Parietal lobe (tissue), 2 donors: ENCODE results near the gene CCDC92. TPM values are rescaled to one million over a fixed set of nuclear protein-coding genes. Genes with fewer than 3 reads are reported as not detected.

Source experiments
- small RNA-seq: library from RNA; depleted of rRNA; stranded (forward); fragments of <200 nt; gene quantifications from one replicate; pipeline ENCODE3, GENCODE V24; 2014; ENCODE audit warnings: low replicate concordance
- total RNA-seq: library from RNA; depleted of rRNA; stranded (reverse); fragments of >200 nt; gene quantifications from one replicate; pipeline ENCODE4 v1.2.3, GENCODE V29; 2014

Gene CCDC92
- total RNA-seq: 52.6 TPM

GRCh38 chr12:123972457-123973401, at the start of gene CCDC92, which contains the start of gene ZNF664:
Gene CCDC92, minus strand, starts transcription at chr12:123972831. Its CDS starts 28,526 bp downstream, at chr12:123944305.
Gene ZNF664, plus strand, starts transcription at chr12:123973215. Its CDS starts 38,930 bp downstream, at chr12:124012145.

Small RNA genes lying within 50 kb of the gene (small RNA-seq; reads per million reads assigned to genes)
- not detected for gene AC068790.4
- not detected for gene AC068790.6

Other genes with a start within 250 kb of the CCDC92 start
- gene DNAH10, start 210.5 kb downstream of the CCDC92 start, total RNA-seq: 45.1 TPM
- gene ZNF664, start 384 bp upstream of the CCDC92 start, total RNA-seq: 118 TPM